ENCODE measurements around the gene STXBP1.

The STXBP1 gene

GRCh38 chr9:127686461-127687393 lies 74.7 kb downstream of the STXBP1 start:
- DNase-seq = peak in 1 of 56 donors; percentile 14

- peak in 2 of 56 donors; percentile 15 to 40 for DNase-seq
Measured at GRCh38 chr9:127689329-127690000, 77.4 kb downstream of the STXBP1 start.

GRCh38 chr9:127690735-127691134 lies 78.7 kb downstream of the STXBP1 start:
- no peak for DNase-seq

GRCh38 chr9:127692071-127692470 lies 80.0 kb downstream of the STXBP1 start:
- DNase-seq = no peak

- DNase-seq = peak in 8 of 56 donors; percentile 11 to 39 (median 19)
Measured at GRCh38 chr9:127693143-127693542, 81.1 kb downstream of the STXBP1 start.

- no peak for DNase-seq
Measured at GRCh38 chr9:127693697-127694096, 81.6 kb downstream of the STXBP1 start.

- no peak for DNase-seq
Measured at GRCh38 chr9:127694890-127695720, 83.0 kb downstream of the STXBP1 start.

- DNase-seq = no peak
Measured at GRCh38 chr9:127697575-127697974, 85.5 kb downstream of the STXBP1 start.

GRCh38 chr9:127698386-127698785 lies 86.3 kb downstream of the STXBP1 start:
- DNase-seq = no peak

- DNase-seq = peak; percentile 58 to 98 (median 92)
Measured at GRCh38 chr9:127698985-127699670, 87.1 kb downstream of the STXBP1 start.

- peak in 9 of 56 donors; percentile 10 to 58 (median 30) for DNase-seq
Measured at GRCh38 chr9:127700140-127700539, 88.1 kb downstream of the STXBP1 start.

GRCh38 chr9:127700594-127701255 lies 88.6 kb downstream of the STXBP1 start:
- no peak for DNase-seq

GRCh38 chr9:127703289-127703946 lies 91.3 kb downstream of the STXBP1 start:
- DNase-seq = peak in 3 of 56 donors; percentile 9 to 29 (median 18)

GRCh38 chr9:127705577-127706379 lies 93.7 kb downstream of the STXBP1 start:
- DNase-seq = no peak

- no peak for DNase-seq
Measured at GRCh38 chr9:127706836-127707241, 94.8 kb downstream of the STXBP1 start, which contains the start of gene CFAP157. CFAP157 (plus strand) TSS chr9:127706988; CDS start chr9:127707032, 44 bp downstream.

GRCh38 chr9:127707766-127708165 lies 95.7 kb downstream of the STXBP1 start:
- no peak for DNase-seq

GRCh38 chr9:127708952-127709587 lies 97.0 kb downstream of the STXBP1 start:
- DNase-seq = no peak

GRCh38 chr9:127710204-127710783 lies 98.2 kb downstream of the STXBP1 start:
- no peak for DNase-seq
